ENCODE results near the gene FCRL2.

FCRL2 gene

DNA sequence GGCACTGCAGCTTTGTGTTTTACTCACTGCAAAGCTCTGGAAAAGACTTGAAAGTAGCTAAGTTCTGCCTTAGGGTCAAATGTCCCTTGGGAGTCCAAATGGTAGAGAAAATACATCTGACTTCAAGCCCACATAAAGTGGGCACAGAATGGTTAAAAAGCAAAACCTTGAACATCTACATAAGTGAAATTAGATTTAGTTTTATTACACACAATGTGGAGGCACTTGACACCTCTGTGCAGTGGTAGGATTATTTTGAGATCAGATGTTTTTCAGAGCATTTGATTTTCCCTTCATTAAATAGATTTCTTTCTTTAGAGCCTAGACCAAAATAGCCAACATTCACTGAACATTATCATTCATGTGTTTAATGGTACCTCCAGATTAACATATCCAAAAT, 65.1 kb downstream of the FCRL2 start:
- no peaks in the 10 kb centered on the region for H3K36me3 ChIP-seq (ENCODE audit: control insufficient read depth, insufficient read depth, low read length)
- H3K27me3 ChIP-seq (replicated peaks; ENCODE audit: control insufficient read depth, insufficient read depth, low read length), result no peaks in the 10 kb centered on the region; the same call in 1 of the 2 replicates
- DNase-seq (ENCODE audit: extremely low read depth, insufficient read length), result no peak
- no peak overlapping the region for H3K4me3 ChIP-seq (replicated peaks; ENCODE audit: low read depth, low read length)
- TF ChIP-seq, protein P1, sequence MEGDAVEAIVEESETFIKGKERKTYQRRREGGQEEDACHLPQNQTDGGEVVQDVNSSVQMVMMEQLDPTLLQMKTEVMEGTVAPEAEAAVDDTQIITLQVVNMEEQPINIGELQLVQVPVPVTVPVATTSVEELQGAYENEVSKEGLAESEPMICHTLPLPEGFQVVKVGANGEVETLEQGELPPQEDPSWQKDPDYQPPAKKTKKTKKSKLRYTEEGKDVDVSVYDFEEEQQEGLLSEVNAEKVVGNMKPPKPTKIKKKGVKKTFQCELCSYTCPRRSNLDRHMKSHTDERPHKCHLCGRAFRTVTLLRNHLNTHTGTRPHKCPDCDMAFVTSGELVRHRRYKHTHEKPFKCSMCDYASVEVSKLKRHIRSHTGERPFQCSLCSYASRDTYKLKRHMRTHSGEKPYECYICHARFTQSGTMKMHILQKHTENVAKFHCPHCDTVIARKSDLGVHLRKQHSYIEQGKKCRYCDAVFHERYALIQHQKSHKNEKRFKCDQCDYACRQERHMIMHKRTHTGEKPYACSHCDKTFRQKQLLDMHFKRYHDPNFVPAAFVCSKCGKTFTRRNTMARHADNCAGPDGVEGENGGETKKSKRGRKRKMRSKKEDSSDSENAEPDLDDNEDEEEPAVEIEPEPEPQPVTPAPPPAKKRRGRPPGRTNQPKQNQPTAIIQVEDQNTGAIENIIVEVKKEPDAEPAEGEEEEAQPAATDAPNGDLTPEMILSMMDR (IDR thresholded peaks at IDR 0.05; ENCODE audit: insufficient read depth, low read length, poor library complexity, severe bottlenecking), result no peak

DNA sequence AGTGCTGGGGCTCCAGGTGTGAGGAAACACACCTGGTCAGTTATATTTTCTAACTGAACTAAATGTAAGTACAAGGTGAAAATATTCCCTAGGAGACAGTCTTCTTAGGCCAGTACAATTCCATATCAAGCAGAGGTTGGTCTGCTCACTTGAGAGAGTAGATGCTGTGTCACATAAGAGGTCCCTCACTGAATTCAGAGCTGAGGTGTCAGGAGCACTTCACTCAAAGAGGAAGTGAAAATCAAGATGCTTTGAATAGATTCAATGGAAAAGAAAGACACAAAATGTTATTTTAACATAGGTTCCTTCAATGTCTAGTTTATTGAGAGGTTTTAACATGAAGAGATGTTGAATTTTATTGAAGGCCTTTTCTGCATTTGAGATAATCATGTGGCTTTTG, 72.1 kb downstream of the FCRL2 start:
- no peak for DNase-seq (ENCODE audit: extremely low read depth, insufficient read length)
- TF ChIP-seq, protein P1 (IDR thresholded peaks at IDR 0.05; ENCODE audit: insufficient read depth, low read length, poor library complexity, severe bottlenecking), result no peak

DNA sequence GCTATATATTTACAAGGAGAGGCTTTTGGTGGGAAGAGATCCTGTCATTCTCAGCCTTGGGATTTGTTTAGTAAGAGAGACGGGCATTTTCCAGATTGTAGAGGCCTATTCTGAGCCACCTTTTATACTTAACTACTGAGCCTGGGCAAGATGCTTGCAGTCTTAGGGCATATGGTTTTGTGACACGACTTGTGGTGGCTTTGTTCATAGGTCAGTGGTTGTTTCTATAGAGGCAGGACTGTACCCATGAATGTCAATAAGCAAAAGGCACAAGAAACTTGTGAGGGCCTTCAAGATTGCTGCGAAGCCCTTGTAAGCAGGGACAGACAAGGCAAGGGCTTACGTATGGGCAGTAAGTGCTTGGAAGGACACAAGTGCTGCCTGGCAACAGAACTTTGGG, 73.0 kb downstream of the FCRL2 start:
- TF ChIP-seq, protein P1 (IDR thresholded peaks at IDR 0.05; ENCODE audit: insufficient read depth, low read length, poor library complexity, severe bottlenecking), result no peak
- DNase-seq (ENCODE audit: extremely low read depth, insufficient read length), result no peak
- peaks cover 4% of the 10 kb centered on the region for H3K27me3 ChIP-seq (replicated peaks; ENCODE audit: control insufficient read depth, insufficient read depth, low read length)
- H3K36me3 ChIP-seq (ENCODE audit: control insufficient read depth, insufficient read depth, low read length), result no peaks in the 10 kb centered on the region
- H3K4me3 ChIP-seq (replicated peaks; ENCODE audit: low read depth, low read length), result no peak overlapping the region

More for the DNA sequence above, 72.1 kb downstream of the FCRL2 start:
- H3K27me3 ChIP-seq (replicated peaks; ENCODE audit: control insufficient read depth, insufficient read depth, low read length), result peaks cover 4% of the 10 kb centered on the region
- no peaks in the 10 kb centered on the region for H3K36me3 ChIP-seq (ENCODE audit: control insufficient read depth, insufficient read depth, low read length)
- no peak overlapping the region for H3K4me3 ChIP-seq (replicated peaks; ENCODE audit: low read depth, low read length)

DNA sequence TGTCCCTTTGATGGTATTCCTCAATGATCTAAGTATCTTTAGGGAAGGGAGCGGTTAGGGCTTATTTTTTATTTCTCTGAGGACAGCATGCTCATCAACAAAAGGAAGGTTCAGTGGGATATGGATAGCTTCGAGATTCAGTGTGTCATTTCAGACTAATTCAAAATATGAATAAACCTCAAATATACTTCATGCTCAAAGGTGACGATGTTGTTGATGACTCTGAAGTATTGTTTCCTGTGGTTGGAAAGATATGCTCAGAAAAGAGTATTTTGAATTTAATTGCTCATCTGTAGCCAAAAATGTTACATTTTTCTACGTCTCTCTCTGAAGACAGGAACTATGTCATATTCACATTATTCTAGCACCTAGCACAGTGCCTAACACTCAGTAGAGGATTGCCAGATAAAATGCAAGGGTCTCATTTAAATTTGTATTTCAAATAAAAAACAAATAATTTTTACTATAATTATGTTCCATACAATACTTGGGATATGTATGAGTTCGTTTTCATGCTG, 74.6 kb downstream of the FCRL2 start:
- TF ChIP-seq, protein P1 (IDR thresholded peaks at IDR 0.05; ENCODE audit: insufficient read depth, low read length, poor library complexity, severe bottlenecking), result no peak
- H3K27me3 ChIP-seq (replicated peaks; ENCODE audit: control insufficient read depth, insufficient read depth, low read length), result peaks cover 4% of the 10 kb centered on the region
- H3K36me3 ChIP-seq (ENCODE audit: control insufficient read depth, insufficient read depth, low read length), result no peaks in the 10 kb centered on the region
- DNase-seq (ENCODE audit: extremely low read depth, insufficient read length), result no peak
- H3K4me3 ChIP-seq (replicated peaks; ENCODE audit: low read depth, low read length), result no peak overlapping the region

DNA sequence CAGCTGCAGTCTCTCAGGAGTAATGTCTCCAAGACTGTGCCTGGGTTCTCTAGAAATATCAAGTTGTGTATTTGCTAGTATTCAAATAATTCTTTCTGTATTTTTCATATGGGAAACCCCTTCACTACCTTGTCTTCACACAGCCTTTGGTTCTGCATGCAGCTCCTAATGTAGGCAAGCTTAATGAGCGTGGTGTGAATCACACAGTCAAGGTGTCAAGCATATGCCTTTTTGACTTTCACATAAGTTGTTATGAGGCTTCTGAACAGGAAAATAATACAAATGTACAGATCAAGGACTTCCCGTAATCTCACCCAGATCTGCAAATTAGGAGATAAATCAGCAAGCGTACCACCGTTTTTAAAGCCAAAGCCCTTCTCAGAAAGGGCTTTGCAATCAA, 76.2 kb downstream of the FCRL2 start, which contains the start of gene FCRL3:
Gene FCRL3, minus strand, starts transcription at position 38 of the 400 bp plus-strand sequence. CDS start 280 bp downstream, outside the sequence.
- DNase-seq (ENCODE audit: extremely low read depth, insufficient read length), result peak; percentile 20
- Histone ChIP-seq H3K36me3 (ENCODE audit: control insufficient read depth, insufficient read depth, low read length) (no peaks in the 10 kb centered on the region), H3K27me3 (replicated peaks; ENCODE audit: control insufficient read depth, insufficient read depth, low read length) (peaks cover 4% of the 10 kb centered on the region), H3K4me3 (replicated peaks; ENCODE audit: low read depth, low read length) (no peak within 1 kb of the TSS)
- TF ChIP-seq, protein P1 (IDR thresholded peaks at IDR 0.05; ENCODE audit: insufficient read depth, low read length, poor library complexity, severe bottlenecking), result no peak

DNA sequence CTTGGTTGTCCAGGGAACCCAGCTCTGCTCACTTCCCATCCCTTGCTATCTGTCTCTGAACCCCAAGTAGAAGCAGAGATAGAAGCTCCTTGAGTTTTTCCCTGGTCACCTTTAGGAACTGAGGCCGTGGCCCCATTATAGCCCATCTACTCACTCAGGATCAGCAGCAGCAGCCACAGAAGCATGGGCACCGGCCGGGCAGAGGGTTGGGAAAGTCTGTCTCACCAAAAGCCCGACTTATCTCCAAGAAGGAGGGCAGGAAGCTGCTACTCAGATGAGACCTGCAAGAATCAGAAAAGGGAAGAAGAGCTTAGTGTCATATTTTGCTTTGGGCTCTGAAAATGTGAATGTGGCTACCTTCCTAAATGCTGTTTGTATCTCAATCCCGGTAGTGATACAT, 76.6 kb downstream of the FCRL2 start:
- no peak for DNase-seq (ENCODE audit: extremely low read depth, insufficient read length)
- peaks cover 4% of the 10 kb centered on the region for H3K27me3 ChIP-seq (replicated peaks; ENCODE audit: control insufficient read depth, insufficient read depth, low read length)
- TF ChIP-seq, protein P1 (IDR thresholded peaks at IDR 0.05; ENCODE audit: insufficient read depth, low read length, poor library complexity, severe bottlenecking), result no peak
- no peaks in the 10 kb centered on the region for H3K36me3 ChIP-seq (ENCODE audit: control insufficient read depth, insufficient read depth, low read length)
- no peak overlapping the region for H3K4me3 ChIP-seq (replicated peaks; ENCODE audit: low read depth, low read length)

All from GM06990 (cell line).